ENCODE measurements around the gene KANTR. TPM values are rescaled to one million over a fixed set of nuclear protein-coding genes. Genes with fewer than 3 reads are reported as not detected.
"Not testable (repeated sequence)": the region's sequence is repeated elsewhere in the genome, so short reads cannot be mapped to it uniquely, and the experiment has no call there.

KANTR gene
- total RNA-seq, 1 experiment from 2014 or later = 27.9 TPM

- Histone ChIP-seq H3K4me1 (ENCODE audit: low read length) (no peaks in the 10 kb centered on the region), H3K36me3 (ENCODE audit: insufficient read depth, low read length) (no peaks in the 10 kb centered on the region), H4K20me1 (ENCODE audit: insufficient read depth, low read depth, low read length) (no peaks in the 10 kb centered on the region), H3K9me2 (replicated peaks; ENCODE audit: insufficient read depth, low read length) (no peaks in the 10 kb centered on the region), H3K79me2 (ENCODE audit: low read length) (no peaks in the 10 kb centered on the region; the same call in 1 of the 2 replicates), H3K4me2 (ENCODE audit: low read depth, low read length, poor library complexity, severe bottlenecking) (no peak overlapping the region), H3K9ac (ENCODE audit: low read length) (no peak overlapping the region), H3K27ac (ENCODE audit: low read length) (no peak overlapping the region), H2AFZ (ENCODE audit: low read length) (no peak overlapping the region), H3K4me3 (ENCODE audit: low read length) (no peak overlapping the region), H3K27me3 (ENCODE audit: low read length) (no peaks in the 10 kb centered on the region), H3K9me3 (ENCODE audit: low read length) (no peaks in the 10 kb centered on the region)
- no peak for DNase-seq
These were observed 66.5 kb downstream of the KANTR start for GRCh38 chrX:53160297-53160983.

DNA sequence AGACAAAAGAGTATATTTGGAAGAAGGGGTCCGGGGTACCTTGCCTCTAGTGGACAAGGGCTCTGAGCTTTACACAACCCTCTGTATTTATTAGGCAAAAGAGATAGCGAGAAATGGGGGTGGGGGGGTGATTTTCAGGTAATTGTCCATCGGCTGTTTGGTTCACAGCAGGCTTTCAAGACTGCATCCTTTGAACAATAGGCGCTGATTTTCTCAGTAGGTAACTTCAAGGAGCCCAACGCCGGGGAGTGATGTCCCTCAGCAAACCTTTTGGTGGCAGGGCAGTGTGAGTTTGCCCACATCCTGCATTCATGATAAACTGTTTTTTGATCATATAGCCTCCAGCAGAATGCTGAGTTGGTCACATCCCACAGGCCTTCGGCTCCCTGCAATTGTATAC lies 69.5 kb downstream of the KANTR start:
- H3K4me2 ChIP-seq (ENCODE audit: low read depth, low read length, poor library complexity, severe bottlenecking) = no peak overlapping the region
- H3K9me2 ChIP-seq (replicated peaks; ENCODE audit: insufficient read depth, low read length) = no peaks in the 10 kb centered on the region
- H3K9ac ChIP-seq (ENCODE audit: low read length) = no peak overlapping the region
- no peak overlapping the region for H3K4me3 ChIP-seq (ENCODE audit: low read length)
- no peaks in the 10 kb centered on the region for H3K4me1 ChIP-seq (ENCODE audit: low read length)
- H3K9me3 ChIP-seq (ENCODE audit: low read length) = no peaks in the 10 kb centered on the region
- no peaks in the 10 kb centered on the region for H4K20me1 ChIP-seq (ENCODE audit: insufficient read depth, low read depth, low read length)
- no peak overlapping the region for H2AFZ ChIP-seq (ENCODE audit: low read length)
- no peaks in the 10 kb centered on the region for H3K36me3 ChIP-seq (ENCODE audit: insufficient read depth, low read length)
- no peak overlapping the region for H3K27ac ChIP-seq (ENCODE audit: low read length)
- no peaks in the 10 kb centered on the region; the same call in 1 of the 2 replicates for H3K79me2 ChIP-seq (ENCODE audit: low read length)
- H3K27me3 ChIP-seq (ENCODE audit: low read length) = no peaks in the 10 kb centered on the region
- no peak for DNase-seq

GRCh38 chrX:53164566-53164965 lies 70.6 kb downstream of the KANTR start:
- not testable (repeated sequence) for H3K9me2 ChIP-seq (replicated peaks; ENCODE audit: insufficient read depth, low read length); H3K9ac ChIP-seq (ENCODE audit: low read length); H3K4me1 ChIP-seq (ENCODE audit: low read length); H4K20me1 ChIP-seq (ENCODE audit: insufficient read depth, low read depth, low read length); H3K4me2 ChIP-seq (ENCODE audit: low read depth, low read length, poor library complexity, severe bottlenecking); DNase-seq; H2AFZ ChIP-seq (ENCODE audit: low read length); H3K36me3 ChIP-seq (ENCODE audit: insufficient read depth, low read length); H3K27me3 ChIP-seq (ENCODE audit: low read length); H3K9me3 ChIP-seq (ENCODE audit: low read length); H3K4me3 ChIP-seq (ENCODE audit: low read length); H3K79me2 ChIP-seq (ENCODE audit: low read length); H3K27ac ChIP-seq (ENCODE audit: low read length)

DNA sequence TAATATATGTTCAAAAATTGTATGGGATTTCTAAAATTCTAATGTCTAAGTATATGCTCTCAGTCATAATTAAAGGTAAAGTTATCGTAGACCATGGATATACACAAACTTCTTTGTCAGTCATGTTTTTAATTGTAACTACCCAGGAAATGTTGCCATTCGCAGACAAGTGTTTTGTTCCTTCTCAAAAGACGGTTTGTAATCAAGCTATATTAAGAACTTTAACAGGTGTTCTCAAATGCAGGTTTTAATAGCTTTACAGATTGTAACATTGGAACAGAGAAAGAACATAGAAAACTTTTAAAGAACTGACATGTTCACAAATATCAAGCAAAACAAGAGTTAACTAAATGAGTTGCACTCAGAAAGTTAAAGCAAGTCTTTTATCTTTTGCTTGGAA lies 72.2 kb downstream of the KANTR start:
- no peak for DNase-seq
- Histone ChIP-seq H3K4me3 (ENCODE audit: low read length) (no peak overlapping the region), H3K9me2 (replicated peaks; ENCODE audit: insufficient read depth, low read length) (no peaks in the 10 kb centered on the region), H3K4me2 (ENCODE audit: low read depth, low read length, poor library complexity, severe bottlenecking) (no peak overlapping the region), H3K36me3 (ENCODE audit: insufficient read depth, low read length) (no peaks in the 10 kb centered on the region), H3K9me3 (ENCODE audit: low read length) (no peaks in the 10 kb centered on the region), H3K27me3 (ENCODE audit: low read length) (no peaks in the 10 kb centered on the region), H3K9ac (ENCODE audit: low read length) (no peak overlapping the region), H4K20me1 (ENCODE audit: insufficient read depth, low read depth, low read length) (no peaks in the 10 kb centered on the region), H2AFZ (ENCODE audit: low read length) (no peak overlapping the region), H3K27ac (ENCODE audit: low read length) (no peak overlapping the region), H3K79me2 (ENCODE audit: low read length) (no peaks in the 10 kb centered on the region; the same call in 1 of the 2 replicates), H3K4me1 (ENCODE audit: low read length) (no peaks in the 10 kb centered on the region)

DNA sequence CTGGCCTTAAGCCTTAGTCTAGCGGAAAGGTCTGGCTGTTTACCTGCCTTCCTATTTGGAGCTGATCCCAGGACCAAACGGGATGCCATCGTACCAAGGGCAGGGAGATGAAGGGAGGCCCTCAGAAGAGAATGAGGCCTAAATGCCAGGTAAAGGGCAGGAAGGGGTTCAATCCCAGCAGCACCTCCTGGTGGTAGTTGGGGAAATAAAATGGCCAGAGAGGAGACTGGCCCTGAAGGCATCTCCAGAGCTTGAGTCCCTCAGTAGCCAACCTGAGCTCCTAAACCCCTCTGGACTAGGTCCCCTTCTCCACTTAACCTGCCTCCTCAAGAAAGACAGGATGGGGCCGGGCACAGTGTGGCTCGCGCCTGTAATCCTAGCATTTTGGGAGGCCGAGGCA lies 77.4 kb downstream of the KANTR start:
- no peak overlapping the region for H3K9ac ChIP-seq (ENCODE audit: low read length)
- no peak overlapping the region for H3K27ac ChIP-seq (ENCODE audit: low read length)
- no peak overlapping the region for H3K4me2 ChIP-seq (ENCODE audit: low read depth, low read length, poor library complexity, severe bottlenecking)
- no peaks in the 10 kb centered on the region for H3K9me3 ChIP-seq (ENCODE audit: low read length)
- no peak overlapping the region for H3K4me3 ChIP-seq (ENCODE audit: low read length)
- H3K27me3 ChIP-seq (ENCODE audit: low read length) = no peaks in the 10 kb centered on the region
- H3K4me1 ChIP-seq (ENCODE audit: low read length) = no peaks in the 10 kb centered on the region
- H3K9me2 ChIP-seq (replicated peaks; ENCODE audit: insufficient read depth, low read length) = no peaks in the 10 kb centered on the region
- no peaks in the 10 kb centered on the region for H3K79me2 ChIP-seq (ENCODE audit: low read length)
- no peaks in the 10 kb centered on the region for H4K20me1 ChIP-seq (ENCODE audit: insufficient read depth, low read depth, low read length)
- H2AFZ ChIP-seq (ENCODE audit: low read length) = no peak overlapping the region
- no peaks in the 10 kb centered on the region for H3K36me3 ChIP-seq (ENCODE audit: insufficient read depth, low read length)
- peak; percentile 54 for DNase-seq

Small RNA genes lying within 50 kb of the gene (small RNA-seq; reads per million reads assigned to genes)
- gene AL139396.1 = not detected
- gene AL591212.2 = not detected

Other genes starting within 250 kb of the KANTR start
- gene XAGE3, start 226.1 kb upstream of the KANTR start, total RNA-seq (2014; rRNA removed; shearing (Covaris generic); ENCODE audit: low replicate concordance) = not detected in 2 replicates
- gene FAM156B, start 196.8 kb upstream of the KANTR start, total RNA-seq (2014; rRNA removed; shearing (Covaris generic); ENCODE audit: low replicate concordance) = 10.2 and 15.0 TPM in 2 replicates
- gene FAM156A, start 135.6 kb upstream of the KANTR start, total RNA-seq (2014; rRNA removed; shearing (Covaris generic); ENCODE audit: low replicate concordance) = 7.2 and 22.1 TPM in 2 replicates
- gene GPR173, start 45.4 kb upstream of the KANTR start, total RNA-seq (2014; rRNA removed; shearing (Covaris generic); ENCODE audit: low replicate concordance) = 0.36 and 0.71 TPM in 2 replicates
- gene TSPYL2, start 11.8 kb upstream of the KANTR start, total RNA-seq (2014; rRNA removed; shearing (Covaris generic); ENCODE audit: low replicate concordance) = 44.6 and 68.5 TPM in 2 replicates
- gene KDM5C, start 131.1 kb downstream of the KANTR start, total RNA-seq (2014; rRNA removed; shearing (Covaris generic); ENCODE audit: low replicate concordance) = 52.9 and 104 TPM in 2 replicates
- 0.07 TPM in 1 of 2 replicates, not detected in the other for gene IQSEC2, start 187.4 kb downstream of the KANTR start, total RNA-seq (2014; rRNA removed; shearing (Covaris generic); ENCODE audit: low replicate concordance)